ENCODE measurements around the gene B3GAT1. TPM values are rescaled to one million over a fixed set of nuclear protein-coding genes. Genes with fewer than 3 reads are reported as not detected.

B3GAT1 gene
- total and polyA plus RNA-seq, 2 of the 13 experiments (the other 11 are each of a cell fraction or from before 2014, with no cell fraction given) = not detected

- H3K36me3 ChIP-seq (replicated peaks in 1 of 2; ENCODE audit: control insufficient read depth in 1 of 2, insufficient read depth in 2 of 2, low read length in 2 of 2) = no peaks in the 10 kb centered on the region
- no peak overlapping the region for H3K4me2 ChIP-seq (ENCODE audit: low read depth, low read length)
- ChIA-PET CTCF (ENCODE audit: low intra/inter-chr PET ratio, low total read pairs) (no interaction called here), POLR2A (no interaction called here)
- no peaks in the 10 kb centered on the region for H3K4me1 ChIP-seq (ENCODE audit: insufficient read depth, low read length)
- H3K27me3 ChIP-seq (ENCODE audit: control insufficient read depth in 1 of 2, insufficient read depth in 2 of 2, low read length in 2 of 2) = peaks cover 2 to 51% of the 10 kb centered on the region in 2 experiments; a peak in 4 of 5 replicates
- no peaks in the 10 kb centered on the region for H3K79me2 ChIP-seq (ENCODE audit: insufficient read depth, low read length)
- intact Hi-C loops (cut with micrococcal nuclease; ENCODE audit: unreplicated experiment) (no loop called here), in situ Hi-C loops (cut with HindIII; ENCODE audit: extremely low pct_ligation_motif_present, low pct_unique_long_range_greater_than_20kb) (no loop called here)
- no peak for ATAC-seq
- BruUV-seq (replicated peaks) = no TSS peak
- H3K27ac ChIP-seq (ENCODE audit: extremely low read length, insufficient read depth, low read length) = no peak overlapping the region
- H2AFZ ChIP-seq (ENCODE audit: low read length) = no peak overlapping the region
- no peak overlapping the region for H3K9ac ChIP-seq (ENCODE audit: insufficient read depth, low read depth, low read length)
- no peaks in the 10 kb centered on the region for H3K9me3 ChIP-seq (ENCODE audit: low read length)
- DNase-seq (ENCODE audit: low spot score) = no peak
- H3K4me3 ChIP-seq (replicated peaks in 1 of 3; ENCODE audit: insufficient read depth in 1 of 3, low read depth in 2 of 3, low read length in 3 of 3) = no peak overlapping the region
- TF ChIP-seq ZNF484 (CRISPR knock-in tag; IDR thresholded peaks at IDR 0.05; ENCODE audit: borderline replicate concordance, low read depth) (no peak), IRF2 (CRISPR knock-in tag; IDR thresholded peaks at IDR 0.05) (no peak), SCMH1 (CRISPR knock-in tag; IDR thresholded peaks at IDR 0.05; ENCODE audit: borderline replicate concordance) (no peak), TOE1 (CRISPR knock-in tag; IDR thresholded peaks at IDR 0.05) (no peak), MAX (IDR thresholded peaks at IDR 0.05) (no peak), ZNF772 (CRISPR knock-in tag; IDR thresholded peaks at IDR 0.05) (no peak), HNRNPLL (IDR thresholded peaks at IDR 0.05; ENCODE audit: low read depth, low read length, poor library complexity, severe bottlenecking) (no peak), ZNF710 (CRISPR knock-in tag; IDR thresholded peaks at IDR 0.05; ENCODE audit: borderline replicate concordance) (no peak), FOXK2 (IDR thresholded peaks at IDR 0.05) (no peak), ZNF761 (CRISPR knock-in tag; conservative IDR thresholded peaks at IDR 0.05) (no peak)
- FAIRE-seq = no peak
- 0% methylated on average over 2 of the region's 5 CpGs for WGBS (ENCODE audit: low lambda C conversion rate)
- no peaks in the 10 kb centered on the region for H4K20me1 ChIP-seq (ENCODE audit: insufficient read depth, low read length)
These were observed 65.1 kb downstream of the B3GAT1 start for GRCh38 chr11:134346976-134347350.
